Activated CD8-positive, alpha-beta T cell treated with anti-CD3 and anti-CD28 coated beads for 36 hours (primary cell): ENCODE data around the gene CTDSPL. TPM values are rescaled to one million over a fixed set of nuclear protein-coding genes. Genes with fewer than 3 reads are reported as not detected.

Experiments
- ATAC-seq: fragments of 200-7000 bp; cut with Tn5 transposase; one replicate; pipeline ENCODE4 v1.10.0; 2021; ENCODE audit warnings: mild to moderate bottlenecking, moderate library complexity
- CTCF ChIA-PET: fragments of 350-600 bp; sonication (Branson Sonifier 250); formaldehyde crosslinking; loops from one replicate; lab custom pipeline; 2021; ENCODE audit warnings: antibody characterized with exemption; lab: Charles Lee
- POLR2A ChIA-PET: fragments of 350-600 bp; sonication (Branson Sonifier 250); formaldehyde crosslinking; loops from one replicate; lab custom pipeline; 2021; ENCODE audit warnings: antibody characterized with exemption; lab: Charles Lee
- DNase-seq: peaks from one replicate; pipeline ENCODE4 v3.0.0-alpha.2; 2020
- H3K27ac Mint-ChIP-seq: one replicate; pipeline ENCODE4 v1.8.0; 2021; ENCODE audit warnings: mild to moderate bottlenecking, mixed read lengths
- H3K27me3 Mint-ChIP-seq: one replicate; pipeline ENCODE4 v1.8.0; 2021; ENCODE audit warnings: mixed read lengths
- H3K36me3 Mint-ChIP-seq: one replicate; pipeline ENCODE4 v1.8.0; 2021; ENCODE audit warnings: low read depth, mixed read lengths
- H3K4me1 Mint-ChIP-seq: one replicate; pipeline ENCODE4 v1.8.0; 2021; ENCODE audit warnings: low read depth, mixed read lengths
- H3K4me3 Mint-ChIP-seq: one replicate; pipeline ENCODE4 v1.8.0; 2021; ENCODE audit warnings: mild to moderate bottlenecking, moderate library complexity, mixed read lengths
- H3K9me3 Mint-ChIP-seq: one replicate; pipeline ENCODE4 v1.8.0; 2021; ENCODE audit warnings: mixed read lengths
- intact Hi-C: fragments of 100-400 bp; cut with micrococcal nuclease; formaldehyde crosslinking; loops from one replicate; pipeline ENCODE4 v1.10.0; 2022
- total RNA-seq, 2 experiments: library from RNA; stranded (reverse); gene quantifications; one replicate each; pipeline ENCODE4 v1.2.3, GENCODE V29; 2021
- TF ChIP-seq, protein P1 (sequence below): fragments of 200-600 bp; IDR thresholded peaks from one replicate; pipeline ENCODE4 v1.8.0; 2022; ENCODE audit warnings: antibody characterized with exemption, mild to moderate bottlenecking

The CTDSPL gene
- total RNA-seq, 2 experiments from 2014 or later, result 1.2 to 1.7 TPM

DNA sequence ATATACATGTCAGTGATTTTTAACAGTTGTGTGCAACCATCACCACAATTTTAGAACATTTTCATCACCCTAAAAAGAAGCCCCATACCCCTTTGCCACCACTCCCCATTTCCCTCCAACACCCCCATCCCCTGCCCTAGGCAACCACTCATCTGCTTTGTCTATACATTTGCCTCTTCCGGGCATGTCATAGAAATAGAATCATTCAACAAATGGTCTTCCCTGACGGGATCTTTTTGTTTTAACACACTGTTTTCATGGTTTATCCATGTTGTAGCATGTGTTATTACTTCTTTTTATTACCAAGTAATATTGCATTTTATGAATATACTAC is 132.9 kb downstream of the CTDSPL start:
- Mint-ChIP-seq H3K4me3 (peak overlapping the region; percentile 85), H3K27me3 (no peaks in the 10 kb centered on the region), H3K27ac (peak overlapping the region; percentile 95), H3K9me3 (no peaks in the 10 kb centered on the region), H3K4me1 (peaks cover 49% of the 10 kb centered on the region), H3K36me3 (peaks cover 31% of the 10 kb centered on the region)
- TF ChIP-seq, protein P1, sequence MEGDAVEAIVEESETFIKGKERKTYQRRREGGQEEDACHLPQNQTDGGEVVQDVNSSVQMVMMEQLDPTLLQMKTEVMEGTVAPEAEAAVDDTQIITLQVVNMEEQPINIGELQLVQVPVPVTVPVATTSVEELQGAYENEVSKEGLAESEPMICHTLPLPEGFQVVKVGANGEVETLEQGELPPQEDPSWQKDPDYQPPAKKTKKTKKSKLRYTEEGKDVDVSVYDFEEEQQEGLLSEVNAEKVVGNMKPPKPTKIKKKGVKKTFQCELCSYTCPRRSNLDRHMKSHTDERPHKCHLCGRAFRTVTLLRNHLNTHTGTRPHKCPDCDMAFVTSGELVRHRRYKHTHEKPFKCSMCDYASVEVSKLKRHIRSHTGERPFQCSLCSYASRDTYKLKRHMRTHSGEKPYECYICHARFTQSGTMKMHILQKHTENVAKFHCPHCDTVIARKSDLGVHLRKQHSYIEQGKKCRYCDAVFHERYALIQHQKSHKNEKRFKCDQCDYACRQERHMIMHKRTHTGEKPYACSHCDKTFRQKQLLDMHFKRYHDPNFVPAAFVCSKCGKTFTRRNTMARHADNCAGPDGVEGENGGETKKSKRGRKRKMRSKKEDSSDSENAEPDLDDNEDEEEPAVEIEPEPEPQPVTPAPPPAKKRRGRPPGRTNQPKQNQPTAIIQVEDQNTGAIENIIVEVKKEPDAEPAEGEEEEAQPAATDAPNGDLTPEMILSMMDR, result no peak
- ATAC-seq (no peak), DNase-seq (no peak)
- CTCF ChIA-PET, result interaction anchor here (0.9 kb wide), 1 partner anchor 27 kb away, joined by 3 read pairs; no protein-coding TSS in a partner anchor
- POLR2A ChIA-PET, result interaction anchor here (0.6 to 1.6 kb wide), 2 partner anchors 14 to 545 kb away, joined by 3 to 4 read pairs; no protein-coding TSS in a partner anchor
- intact Hi-C loops, result no loop called here

DNA sequence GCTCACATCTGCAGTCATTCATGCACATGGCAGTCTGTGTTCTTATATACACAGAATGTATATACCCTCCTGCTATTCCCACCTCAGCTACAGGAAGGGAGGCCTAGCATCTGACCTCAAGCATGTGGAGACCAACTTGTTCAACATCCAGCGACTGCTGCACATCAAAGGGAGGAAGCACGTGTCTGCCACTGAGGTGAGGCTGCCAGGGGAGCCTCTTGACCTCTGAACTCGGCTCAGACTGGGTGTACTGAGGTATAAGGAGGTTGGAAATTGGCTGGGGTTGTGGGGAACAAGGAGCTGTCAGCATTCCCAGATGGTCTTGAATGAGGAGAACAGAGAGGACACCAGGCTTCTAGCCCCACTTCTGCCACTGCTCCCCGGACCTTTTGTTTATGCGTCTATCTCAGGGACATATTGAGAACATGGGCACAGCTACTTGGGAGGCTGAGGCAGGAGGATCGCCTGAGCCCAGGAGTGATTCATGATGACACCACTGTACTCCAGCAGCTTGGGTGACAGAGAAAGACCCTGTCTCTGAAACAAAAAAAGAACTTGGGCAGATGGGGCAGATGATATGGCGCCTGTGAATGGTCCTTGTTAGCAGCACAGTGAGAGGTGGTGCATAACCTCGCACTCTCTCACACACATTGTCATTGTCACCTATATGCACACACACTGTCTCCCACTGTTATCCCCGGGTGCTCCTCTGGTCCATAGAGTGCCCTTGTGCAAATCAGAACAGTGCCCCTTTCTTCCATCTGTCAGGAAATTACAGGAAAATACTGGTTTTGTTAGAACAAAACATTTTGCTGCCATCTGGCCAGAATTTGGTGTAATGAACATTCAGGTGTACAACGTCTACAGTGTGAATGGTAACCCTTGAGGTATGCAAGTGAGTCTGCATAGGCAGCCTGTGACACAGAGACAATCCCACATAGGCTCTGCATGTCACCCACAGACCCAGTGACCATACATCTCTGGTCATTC is 134.3 kb downstream of the CTDSPL start:
- H3K9me3 Mint-ChIP-seq, result no peaks in the 10 kb centered on the region
- H3K4me3 Mint-ChIP-seq, result peak overlapping the region; percentile 85
- H3K27me3 Mint-ChIP-seq, result no peaks in the 10 kb centered on the region
- no peak for ATAC-seq
- DNase-seq, result peak; percentile 33
- H3K36me3 Mint-ChIP-seq, result peaks cover 33% of the 10 kb centered on the region
- H3K27ac Mint-ChIP-seq, result peak overlapping the region; percentile 95
- ChIA-PET CTCF (interaction anchor here (0.6 to 2.3 kb wide), 21 partner anchors 9 to 457 kb away, joined by 3 to 15 read pairs (median 4); partner anchors contain the start of genes ACVR2B and DLEC1), POLR2A (interaction anchor here (1.0 kb wide), 1 partner anchor 169 kb away, joined by 3 read pairs; the partner anchor contains the start of gene OXSR1)
- TF ChIP-seq, protein P1, result no peak
- peaks cover 51% of the 10 kb centered on the region for H3K4me1 Mint-ChIP-seq
- intact Hi-C loops, result no loop called here

DNA sequence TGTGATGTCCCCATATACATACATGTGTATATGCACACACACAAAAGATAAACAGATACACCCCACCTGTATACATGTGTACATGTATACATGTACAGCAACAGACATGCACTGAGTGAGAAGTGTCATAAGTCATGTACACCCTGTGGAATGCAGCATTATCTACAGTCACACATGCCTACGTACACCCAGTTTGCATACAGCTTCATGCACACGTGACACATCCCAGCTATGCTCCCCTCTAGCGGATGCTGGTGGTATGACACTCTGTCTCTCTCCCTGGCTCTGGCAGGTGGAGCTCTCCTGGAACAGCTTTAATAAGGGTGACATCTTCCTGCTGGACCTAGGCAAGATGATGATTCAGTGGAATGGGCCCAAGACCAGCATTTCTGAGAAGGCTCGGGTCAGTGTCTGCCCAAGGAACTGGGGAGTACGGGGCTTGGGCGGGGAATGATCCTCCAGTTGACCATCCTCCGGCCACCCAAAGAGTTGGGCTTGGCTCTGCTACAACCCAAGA is 135.2 kb downstream of the CTDSPL start:
- peaks cover 51% of the 10 kb centered on the region for H3K4me1 Mint-ChIP-seq

DNA sequence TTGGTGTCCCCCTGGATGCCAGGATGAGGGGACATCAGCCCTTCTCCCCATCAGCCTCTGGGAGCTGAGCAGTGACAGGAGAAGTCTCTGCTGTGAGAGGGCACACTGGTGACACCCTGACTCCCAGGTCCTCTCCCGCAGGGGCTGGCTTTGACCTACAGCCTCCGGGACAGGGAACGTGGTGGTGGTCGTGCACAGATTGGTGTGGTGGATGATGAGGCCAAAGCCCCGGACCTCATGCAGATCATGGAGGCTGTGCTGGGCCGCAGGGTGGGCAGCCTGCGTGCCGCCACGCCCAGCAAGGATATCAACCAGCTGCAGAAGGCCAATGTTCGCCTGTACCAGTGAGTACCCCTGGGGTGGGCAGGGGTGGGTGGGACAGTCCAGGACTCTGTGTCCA is 135.7 kb downstream of the CTDSPL start:
- peaks cover 33% of the 10 kb centered on the region for H3K36me3 Mint-ChIP-seq
- POLR2A ChIA-PET, result interaction anchor here (0.6 to 2.0 kb wide), 4 partner anchors 24 to 1023 kb away, joined by 3 to 5 read pairs (median 3); partner anchors contain the start of genes DLEC1 and PLCD1
- CTCF ChIA-PET, result interaction anchor here (1.0 to 2.3 kb wide), 18 partner anchors 8 to 198 kb away, joined by 3 to 15 read pairs (median 4); partner anchors contain the start of gene DLEC1
- DNase-seq (no peak), ATAC-seq (no peak)
- no peaks in the 10 kb centered on the region for H3K27me3 Mint-ChIP-seq
- intact Hi-C loops, result no loop called here
- TF ChIP-seq, protein P1, result no peak
- H3K9me3 Mint-ChIP-seq, result no peaks in the 10 kb centered on the region
- H3K4me3 Mint-ChIP-seq, result no peak overlapping the region
- H3K4me1 Mint-ChIP-seq, result peaks cover 51% of the 10 kb centered on the region
- H3K27ac Mint-ChIP-seq, result no peak overlapping the region

More for the DNA sequence above, 135.2 kb downstream of the CTDSPL start:
- DNase-seq (peak; percentile 93), ATAC-seq (peak; percentile 71)
- H3K9me3 Mint-ChIP-seq, result no peaks in the 10 kb centered on the region
- H3K27ac Mint-ChIP-seq, result peak overlapping the region; percentile 95
- intact Hi-C loops, result no loop called here
- POLR2A ChIA-PET, result interaction anchor here (0.6 to 2.0 kb wide), 5 partner anchors 23 to 1023 kb away, joined by 3 to 5 read pairs (median 3); partner anchors contain the start of genes DLEC1, OXSR1 and PLCD1
- H3K27me3 Mint-ChIP-seq, result no peaks in the 10 kb centered on the region
- peaks cover 33% of the 10 kb centered on the region for H3K36me3 Mint-ChIP-seq
- no peak overlapping the region for H3K4me3 Mint-ChIP-seq
- CTCF ChIA-PET, result interaction anchor here (0.6 to 2.3 kb wide), 20 partner anchors 8 to 456 kb away, joined by 3 to 15 read pairs (median 4); partner anchors contain the start of genes ACVR2B and DLEC1
- TF ChIP-seq, protein P1, result peak; percentile 96
